Testis (tissue), 3 donors: Measurements from ENCODE around the gene ARF1. TPM values are rescaled to one million over a fixed set of nuclear protein-coding genes. Genes with fewer than 3 reads are reported as not detected.

Source experiments
- DNase-seq: peaks from one replicate; pipeline ENCODE4 v3.0.0-alpha.2; 2019
- H3K27ac ChIP-seq, 2 donors: fragments of 200-600 bp; sonication (generic); one replicate each; pipeline ENCODE4 v1.5.1; 2019
- H3K27me3 ChIP-seq: fragments of 200-600 bp; sonication (generic); one replicate; pipeline ENCODE4 v1.5.1; 2019
- H3K36me3 ChIP-seq: fragments of 200-600 bp; sonication (generic); one replicate; pipeline ENCODE4 v1.5.1; 2017; ENCODE audit warnings: low read depth; ENCODE audit errors: missing control alignments
- H3K4me1 ChIP-seq: fragments of 200-600 bp; sonication (generic); one replicate; pipeline ENCODE4 v1.5.1; 2019
- H3K4me3 ChIP-seq, 2 donors: fragments of 200-600 bp; sonication (generic); one replicate each; pipeline ENCODE4 v1.5.1; 2017 to 2019
- H3K9me3 ChIP-seq: fragments of 200-600 bp; sonication (generic); one replicate; pipeline ENCODE4 v1.5.1; 2017
- POLR2A ChIP-seq: fragments of 450-650 bp; IDR thresholded peaks from one replicate; pipeline ENCODE4 v1.6.1; 2017; ENCODE audit warnings: antibody characterized with exemption, mild to moderate bottlenecking, moderate library complexity
- WGBS, 2 donors: methylation state at CpG; one replicate each; pipeline ENCODE4 v1.1.5; 2018; 5-methylcytosine and 5-hydroxymethylcytosine counted together
- intact Hi-C: fragments of 100-400 bp; cut with DNase I; formaldehyde crosslinking; loops from one replicate; pipeline ENCODE4 v1.15.1; 2023; ENCODE audit warnings: low total_unique reads
- polyA plus RNA-seq: library from polyadenylated mRNA; stranded (reverse); fragments of 350-450 nt; fragmentation: Illumina TruSeq; extraction: RNeasy Lipid Tissue Mini Kit (QIAGEN cat#74804); gene quantifications from one replicate; pipeline ENCODE4 v1.2.3, GENCODE V29; 2014; ENCODE audit warnings: low read depth, low replicate concordance; ENCODE audit not compliant: insufficient read depth
- total RNA-seq, 2 donors: library from RNA; depleted of rRNA; stranded (reverse); fragments of >200 nt; gene quantifications; one replicate each; pipeline ENCODE4 v1.2.3, GENCODE V29; 2016
- TF ChIP-seq, protein P1 (sequence below), 3 experiments: fragments of 450-650 bp in 2 of 3; fragments of 200-600 bp in 1 of 3; sonication (generic) in 1 of 3; IDR thresholded peaks; one replicate each; pipeline ENCODE4 v1.5.1; 2016 to 2019; ENCODE audit warnings: antibody characterized with exemption in 3 of 3, mild to moderate bottlenecking in 2 of 3, moderate library complexity in 1 of 3

The ARF1 gene
- total and polyA plus RNA-seq, 3 donors from 2014 or later: 426 to 637 (median 488) TPM

DNA sequence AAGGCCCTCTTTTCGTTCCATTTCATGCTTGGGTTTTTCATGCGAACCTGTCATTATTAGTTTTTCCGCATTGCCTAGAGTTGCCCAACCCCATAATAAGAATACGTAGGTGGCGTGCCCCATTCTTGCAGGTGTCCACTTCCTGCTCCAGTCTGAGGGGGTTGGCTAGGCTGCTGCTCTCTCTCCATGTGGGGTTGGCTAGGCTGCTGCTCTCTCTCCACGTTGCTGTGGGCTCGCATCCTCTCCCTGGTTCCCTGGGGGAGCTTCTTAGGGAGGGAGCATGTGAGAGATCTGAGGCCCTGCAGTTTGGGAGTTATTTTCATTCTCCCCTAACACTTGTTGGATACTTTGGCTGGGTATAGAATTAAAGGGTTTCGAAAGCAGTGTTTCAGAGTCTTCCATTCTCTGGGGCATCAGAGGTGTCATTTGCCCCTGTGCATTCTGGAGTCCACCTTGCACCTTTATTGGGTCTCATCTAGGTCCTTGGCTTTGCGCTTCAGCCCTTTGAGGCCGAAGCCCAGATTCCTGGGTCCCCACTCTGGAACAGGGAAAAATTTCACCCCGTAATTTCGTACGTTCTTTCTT is 12.0 kb downstream of the ARF1 start:
- H3K27ac ChIP-seq: no peak overlapping the region
- H3K36me3 ChIP-seq: no peaks in the 10 kb centered on the region
- no peak for DNase-seq
- WGBS, 2 donors: 85 to 96% methylated on average over 13 of the region's 13 CpGs
- intact Hi-C loops: no loop called here
- H3K9me3 ChIP-seq: no peaks in the 10 kb centered on the region
- H3K27me3 ChIP-seq: no peaks in the 10 kb centered on the region
- H3K4me3 ChIP-seq: no peak overlapping the region
- H3K4me1 ChIP-seq: peaks cover 11% of the 10 kb centered on the region
- TF ChIP-seq, protein P1, sequence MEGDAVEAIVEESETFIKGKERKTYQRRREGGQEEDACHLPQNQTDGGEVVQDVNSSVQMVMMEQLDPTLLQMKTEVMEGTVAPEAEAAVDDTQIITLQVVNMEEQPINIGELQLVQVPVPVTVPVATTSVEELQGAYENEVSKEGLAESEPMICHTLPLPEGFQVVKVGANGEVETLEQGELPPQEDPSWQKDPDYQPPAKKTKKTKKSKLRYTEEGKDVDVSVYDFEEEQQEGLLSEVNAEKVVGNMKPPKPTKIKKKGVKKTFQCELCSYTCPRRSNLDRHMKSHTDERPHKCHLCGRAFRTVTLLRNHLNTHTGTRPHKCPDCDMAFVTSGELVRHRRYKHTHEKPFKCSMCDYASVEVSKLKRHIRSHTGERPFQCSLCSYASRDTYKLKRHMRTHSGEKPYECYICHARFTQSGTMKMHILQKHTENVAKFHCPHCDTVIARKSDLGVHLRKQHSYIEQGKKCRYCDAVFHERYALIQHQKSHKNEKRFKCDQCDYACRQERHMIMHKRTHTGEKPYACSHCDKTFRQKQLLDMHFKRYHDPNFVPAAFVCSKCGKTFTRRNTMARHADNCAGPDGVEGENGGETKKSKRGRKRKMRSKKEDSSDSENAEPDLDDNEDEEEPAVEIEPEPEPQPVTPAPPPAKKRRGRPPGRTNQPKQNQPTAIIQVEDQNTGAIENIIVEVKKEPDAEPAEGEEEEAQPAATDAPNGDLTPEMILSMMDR (IDR thresholded peaks at IDR 0.05): no peak
- no peak for TF ChIP-seq POLR2A

DNA sequence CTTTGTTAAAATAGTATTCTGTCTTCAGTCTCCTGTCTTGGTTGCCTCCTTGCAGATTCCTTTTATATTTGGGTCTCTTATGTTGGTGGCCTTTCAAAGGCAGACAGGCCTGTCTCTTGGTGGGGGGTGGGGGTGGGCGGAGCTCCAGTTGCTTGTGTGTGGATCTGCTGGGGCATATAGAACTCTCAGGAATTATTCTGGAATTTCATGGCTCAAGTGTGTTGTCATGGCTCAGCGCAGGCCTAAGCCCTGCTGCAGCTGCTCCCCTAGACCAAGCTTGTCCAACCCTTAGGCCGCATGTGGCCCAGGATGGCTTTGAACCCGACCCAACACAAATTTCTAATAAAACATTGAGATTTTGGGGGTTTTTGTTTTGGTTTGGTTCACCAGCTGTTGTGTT is 12.7 kb downstream of the ARF1 start:
- Histone ChIP-seq H3K27me3 (no peaks in the 10 kb centered on the region), H3K36me3 (no peaks in the 10 kb centered on the region), H3K9me3 (no peaks in the 10 kb centered on the region), H3K4me1 (peaks cover 6% of the 10 kb centered on the region), H3K27ac (no peak overlapping the region), H3K4me3 (no peak overlapping the region)
- TF ChIP-seq, protein P1 (IDR thresholded peaks at IDR 0.05): no peak
- TF ChIP-seq POLR2A: no peak
- WGBS, 2 donors: 93 to 99% methylated on average over 4 of the region's 4 CpGs
- no peak for DNase-seq
- intact Hi-C loops: no loop called here

DNA sequence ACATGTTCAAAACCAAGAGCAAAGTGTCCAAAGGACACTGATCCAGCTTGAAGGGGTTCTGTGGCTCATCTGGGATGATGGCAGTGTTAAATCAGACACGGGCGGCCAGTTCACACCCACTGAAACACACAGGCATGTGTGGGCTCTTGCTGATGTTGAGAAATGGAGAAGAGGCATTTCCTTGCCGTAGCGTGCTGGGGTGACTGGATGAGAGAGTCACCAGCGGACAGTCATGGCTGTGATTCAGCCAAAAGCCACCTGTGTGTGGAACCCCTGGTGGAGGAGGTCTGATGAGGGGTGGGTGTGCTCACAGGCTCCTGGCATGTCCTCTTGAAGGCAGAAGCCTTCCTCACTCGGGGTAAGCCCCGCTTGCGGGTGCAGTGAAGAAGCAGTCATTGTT is 13.4 kb downstream of the ARF1 start:
- intact Hi-C loops: no loop called here
- no peaks in the 10 kb centered on the region for H3K9me3 ChIP-seq
- no peak overlapping the region for H3K27ac ChIP-seq
- WGBS, 2 donors: 93 to 94% methylated on average over 8 of the region's 8 CpGs
- no peak overlapping the region for H3K4me3 ChIP-seq
- no peak for DNase-seq
- no peaks in the 10 kb centered on the region for H3K27me3 ChIP-seq
- no peaks in the 10 kb centered on the region for H3K4me1 ChIP-seq
- H3K36me3 ChIP-seq: no peaks in the 10 kb centered on the region
- TF ChIP-seq, protein P1 (IDR thresholded peaks at IDR 0.05): no peak
- TF ChIP-seq POLR2A: no peak

DNA sequence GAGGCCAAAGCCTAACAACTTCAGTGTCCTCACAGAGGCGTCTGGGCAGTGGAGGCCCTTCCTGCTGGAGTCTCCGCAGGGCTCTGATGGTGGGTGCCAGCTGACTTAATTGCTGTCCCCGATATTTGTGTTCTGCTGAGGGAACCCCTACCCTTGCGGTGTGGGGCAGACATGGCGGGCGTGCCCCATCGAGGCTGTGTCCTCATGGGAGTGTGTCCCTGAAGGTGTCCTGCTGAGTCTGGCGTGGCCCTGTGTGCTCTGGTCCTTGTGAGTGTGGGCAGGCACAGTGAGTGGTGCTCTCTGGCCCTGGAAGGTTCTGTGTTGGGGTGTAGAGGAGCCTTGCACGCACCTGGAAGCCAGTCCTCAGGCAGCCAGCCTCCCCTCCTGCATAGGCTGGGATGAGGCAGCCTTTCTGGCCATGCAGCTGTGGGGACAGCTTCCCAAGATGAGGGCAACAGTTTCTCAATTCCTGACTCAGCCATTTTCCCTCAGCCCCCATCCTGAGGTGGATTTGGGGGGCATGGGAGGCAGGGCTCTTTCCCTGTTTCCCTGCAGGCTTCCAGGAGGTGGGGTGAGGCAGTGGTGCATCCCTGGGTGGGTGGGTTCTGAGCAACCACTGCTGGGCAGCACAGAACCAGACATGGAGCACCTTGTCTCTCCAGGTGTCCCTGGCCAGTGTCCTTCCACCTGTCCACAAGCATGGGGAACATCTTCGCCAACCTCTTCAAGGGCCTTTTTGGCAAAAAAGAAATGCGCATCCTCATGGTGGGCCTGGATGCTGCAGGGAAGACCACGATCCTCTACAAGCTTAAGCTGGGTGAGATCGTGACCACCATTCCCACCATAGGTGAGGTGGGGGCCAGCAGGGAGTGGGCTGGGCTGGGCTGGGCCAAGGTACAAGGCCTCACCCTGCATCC is 14.2 kb downstream of the ARF1 start:
- no peaks in the 10 kb centered on the region for H3K36me3 ChIP-seq
- peaks cover 3% of the 10 kb centered on the region for H3K4me1 ChIP-seq
- DNase-seq: no peak
- H3K4me3 ChIP-seq: no peak overlapping the region
- intact Hi-C loops: no loop called here
- H3K27ac ChIP-seq: no peak overlapping the region
- no peak for TF ChIP-seq POLR2A
- TF ChIP-seq, protein P1 (IDR thresholded peaks at IDR 0.05): no peak
- 85 to 93% methylated on average over 2 to 13 of the region's 13 CpGs for WGBS, 2 donors
- no peaks in the 10 kb centered on the region for H3K9me3 ChIP-seq
- H3K27me3 ChIP-seq: no peaks in the 10 kb centered on the region
